Right ventricle myocardium inferior (tissue), 1 donor: ENCODE results near the gene SLC25A13. TPM values are rescaled to one million over a fixed set of nuclear protein-coding genes. Genes with fewer than 3 reads are reported as not detected.

Experiments
- ATAC-seq: fragments of 200-7000 bp; cut with Tn5 transposase; one replicate; pipeline ENCODE4 v1.9.1; 2020; ENCODE audit warnings: mild to moderate bottlenecking, moderate library complexity
- DNase-seq: peaks from one replicate; pipeline ENCODE4 v3.0.0; 2021; ENCODE audit errors: missing footprints
- intact Hi-C: fragments of 100-400 bp; cut with DNase I; formaldehyde crosslinking; loops from one replicate; pipeline ENCODE4 v1.11.0; 2022
- microRNA-seq: library from miRNA; unstranded; fragments of <30 nt; microRNA quantifications from one replicate; pipeline ENCODE4 v1.2.0, GENCODE V29; 2020
- total RNA-seq: library from RNA; stranded (reverse); fragmentation: NEBNext Ultra II Directional; extraction: Animal tissue kit (Norgen Biotek cat#: 25700); gene quantifications from one replicate; pipeline ENCODE4 v1.2.1, GENCODE V29; 2021
- donor health status: DM: no; HTN: yes; CAD: no; lungs with severe emphysema.

SLC25A13 gene
- total RNA-seq, 1 donor from 2014 or later = 10.7 TPM

GRCh38 chr7:96089511-96089910 lies 232.4 kb downstream of the SLC25A13 start:
- intact Hi-C loops = no loop called here
- DNase-seq (no peak), ATAC-seq (no peak)

GRCh38 chr7:96088579-96088978 lies 233.3 kb downstream of the SLC25A13 start:
- ATAC-seq (no peak), DNase-seq (no peak)
- intact Hi-C loops = no loop called here

GRCh38 chr7:96085953-96086352 lies 235.9 kb downstream of the SLC25A13 start:
- ATAC-seq (no peak), DNase-seq (no peak)
- intact Hi-C loops = no loop called here

DNA sequence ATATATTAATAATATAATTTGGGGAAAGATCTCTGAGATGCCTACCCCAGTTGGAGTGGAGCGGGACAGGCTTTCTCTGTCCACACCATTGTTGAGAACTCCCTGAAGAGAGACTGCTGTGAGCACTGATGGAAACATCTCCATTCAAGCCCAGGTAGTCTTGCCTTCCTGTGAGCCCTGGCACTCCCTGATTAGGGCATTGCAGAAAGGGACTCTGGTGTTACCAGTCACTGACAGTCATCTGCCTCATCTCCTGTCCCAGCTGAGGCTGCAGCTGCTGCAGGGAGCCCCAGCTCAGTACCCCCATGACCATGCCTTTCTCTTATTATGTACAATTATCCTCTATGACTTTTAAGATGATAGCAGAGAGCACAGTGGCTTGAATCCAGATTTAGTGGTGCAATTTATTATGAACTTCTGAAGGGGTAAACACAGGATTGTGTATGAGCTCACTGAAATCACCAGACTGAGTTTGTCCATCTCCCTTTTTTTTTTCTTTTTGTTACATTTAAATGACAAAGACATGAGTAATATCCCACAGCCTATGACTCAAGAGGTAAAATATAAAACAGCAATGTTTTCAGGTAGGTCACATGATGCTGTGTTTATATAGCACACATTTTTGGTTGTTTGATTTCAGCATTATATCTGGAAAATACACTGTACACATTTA lies 236.9 kb downstream of the SLC25A13 start:
- ATAC-seq (no peak), DNase-seq (no peak)
- intact Hi-C loops = no loop called here

GRCh38 chr7:96080027-96080426 lies 241.9 kb downstream of the SLC25A13 start:
- DNase-seq (no peak), ATAC-seq (no peak)
- intact Hi-C loops = no loop called here

- ATAC-seq (no peak), DNase-seq (no peak)
- intact Hi-C loops = loop anchor here (5.0 kb wide), 1 partner anchor 159 kb away; no protein-coding TSS in a partner anchor
Measured at GRCh38 chr7:96076350-96076707, 245.6 kb downstream of the SLC25A13 start.

DNA sequence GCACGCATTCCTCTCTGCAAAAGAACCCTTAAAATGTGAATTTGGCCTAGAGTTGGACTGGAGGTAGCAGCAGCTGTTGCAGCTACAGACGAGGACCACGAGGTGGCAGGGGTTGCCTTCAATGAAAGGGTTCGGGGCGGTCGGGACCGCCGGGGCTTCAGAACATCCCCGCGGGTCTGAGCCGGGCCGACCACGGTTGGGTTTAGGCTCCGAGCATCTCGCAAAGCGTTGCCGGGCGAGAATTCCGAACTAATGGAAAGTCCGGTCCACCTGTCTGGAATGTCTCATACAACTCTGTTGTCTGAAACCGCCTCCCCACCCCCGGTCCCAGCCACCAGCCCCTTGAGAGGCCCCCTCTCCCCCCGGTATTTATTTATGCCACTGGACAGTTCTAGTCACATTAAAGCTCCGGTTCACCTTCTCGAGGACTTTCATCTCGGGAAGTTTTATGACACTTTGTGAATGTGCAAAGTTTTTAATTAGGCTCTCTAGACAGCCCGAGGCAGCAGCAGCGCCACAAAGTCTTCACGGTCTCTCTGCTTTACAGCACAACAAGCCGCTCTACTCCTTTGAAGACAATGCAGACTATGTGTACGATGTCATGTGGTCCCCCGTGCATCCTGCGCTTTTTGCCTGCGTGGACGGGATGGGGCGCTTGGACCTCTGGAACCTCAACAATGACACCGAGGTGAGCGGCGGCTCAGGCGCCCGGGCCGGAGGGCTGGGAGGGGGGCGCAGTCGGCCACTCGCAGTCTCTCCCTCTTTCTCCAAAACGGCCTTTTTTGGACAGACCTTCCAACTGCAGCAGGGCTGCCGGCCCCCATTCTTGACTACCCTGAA lies 246.2 kb downstream of the SLC25A13 start:
- intact Hi-C loops = loop anchor here (1.0 to 5.0 kb wide), 2 partner anchors 158 to 952 kb away; no protein-coding TSS in a partner anchor
- DNase-seq (peak; percentile 73), ATAC-seq (peak; percentile 92)

- DNase-seq (no peak), ATAC-seq (no peak)
- intact Hi-C loops = loop anchor here (1.0 to 5.0 kb wide), 2 partner anchors 158 to 952 kb away; no protein-coding TSS in a partner anchor
Measured at GRCh38 chr7:96074871-96075270, 247.0 kb downstream of the SLC25A13 start.

Small RNA genes lying within 50 kb of the gene (microRNA-seq; reads per million reads assigned to microRNA genes)
- not detected for gene MIR591
